Measurements from ENCODE around the gene NCAPG2.

Gene NCAPG2

DNA sequence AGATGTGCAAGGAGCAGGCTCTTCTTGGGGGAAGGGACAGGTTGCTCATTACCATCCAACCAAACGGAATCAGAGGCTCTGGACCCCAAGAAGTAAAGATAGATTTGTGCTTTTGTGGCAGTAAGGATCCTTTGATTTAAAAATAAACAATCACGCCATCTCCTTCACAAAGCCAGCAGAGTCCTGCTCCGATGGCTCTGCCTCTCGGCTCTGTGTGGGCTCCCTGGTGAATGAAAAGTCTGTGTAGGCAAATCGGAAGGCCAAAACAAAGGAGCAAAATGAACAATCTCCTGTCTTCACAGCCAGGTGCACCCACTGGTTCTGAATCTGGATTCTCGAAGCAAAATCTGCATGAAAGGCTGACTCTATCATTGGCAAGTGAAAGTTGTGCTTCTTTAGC is 120.8 kb downstream of the NCAPG2 start:
- DNase-seq (ENCODE audit: extremely low read depth in 1 of 2, low read depth in 1 of 2): no peak

DNA sequence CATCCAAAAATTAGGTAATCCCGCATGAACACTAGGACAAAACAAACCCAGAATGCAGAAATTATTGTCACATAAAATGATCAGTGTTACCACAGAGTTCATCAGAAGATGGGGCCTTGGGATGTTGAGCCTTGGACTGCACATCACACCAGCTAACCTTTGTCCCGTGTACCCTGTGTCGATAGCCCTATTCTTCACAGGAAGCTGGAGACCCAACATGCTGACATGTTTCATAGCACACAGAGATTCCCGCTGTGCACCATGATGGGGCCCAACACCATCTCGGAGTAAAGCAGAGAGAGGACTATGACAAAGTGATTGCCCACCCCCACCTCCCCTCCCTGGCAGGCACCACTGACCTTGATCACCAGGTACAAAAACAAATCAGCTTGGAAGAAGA is 121.5 kb downstream of the NCAPG2 start:
- DNase-seq (ENCODE audit: extremely low read depth in 1 of 2, low read depth in 1 of 2): no peak

DNA sequence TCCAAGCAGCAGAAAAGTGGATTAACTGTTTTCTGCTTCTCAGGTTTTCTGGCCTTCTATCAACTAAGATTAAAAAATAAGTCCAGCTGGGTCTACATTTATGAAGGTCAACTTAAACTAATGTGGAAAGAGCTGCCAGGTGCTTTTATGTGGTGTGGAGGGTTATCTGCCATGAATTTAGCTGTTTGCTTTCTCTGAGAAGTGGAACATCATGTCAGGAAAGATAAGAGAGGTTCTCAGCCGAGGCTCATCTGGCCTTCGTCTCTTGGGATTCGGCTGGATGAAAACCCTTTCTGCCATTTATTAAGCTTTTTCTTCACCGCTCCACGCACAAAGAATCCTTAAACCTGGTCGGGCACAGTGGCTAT is 122.5 kb downstream of the NCAPG2 start:
- DNase-seq (ENCODE audit: extremely low read depth in 1 of 2, low read depth in 1 of 2): no peak

DNA sequence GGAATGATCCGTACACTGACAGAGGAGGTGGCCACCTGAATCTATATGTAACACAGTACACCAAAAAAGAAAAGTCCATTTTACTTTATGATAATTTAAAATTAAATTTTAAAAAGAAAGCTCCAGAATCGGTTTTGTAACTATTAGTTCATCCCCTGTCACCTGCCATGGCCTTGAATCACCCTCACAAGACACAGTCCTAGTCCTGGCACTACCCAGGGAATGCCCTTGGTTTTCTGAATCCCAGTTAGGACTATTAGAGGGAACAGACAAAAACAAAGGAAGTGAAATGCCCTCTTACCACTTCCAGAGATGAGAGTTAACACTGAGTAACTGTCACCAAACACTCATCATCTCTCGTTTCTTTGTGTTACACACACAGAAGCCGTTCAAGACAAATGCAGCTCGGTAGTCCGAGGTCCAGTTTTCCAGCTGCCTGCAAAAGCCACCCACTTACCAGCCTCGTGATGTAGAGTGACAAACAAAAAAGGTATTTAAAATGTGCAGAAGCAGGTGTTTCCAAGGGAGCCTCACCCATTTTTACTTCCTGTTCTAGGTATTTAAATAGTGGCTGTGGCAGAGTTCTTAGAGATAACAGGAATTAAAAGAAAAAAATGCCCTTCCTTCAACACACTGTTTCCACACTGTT is 123.0 kb downstream of the NCAPG2 start:
- no peak for DNase-seq (ENCODE audit: extremely low read depth in 1 of 2, low read depth in 1 of 2)
